Common myeloid progenitor, CD34-positive (primary cell): Measurements from ENCODE around the gene MARCHF3.
"Not testable (repeated sequence)": the region's sequence is repeated elsewhere in the genome, so short reads cannot be mapped to it uniquely, and the experiment has no call there.

Experiments
- CTCF ChIA-PET: fragments of 350-600 bp; sonication (Branson Sonifier 250); formaldehyde crosslinking; loops from one replicate; lab custom pipeline; 2021; ENCODE audit warnings: antibody characterized with exemption; lab: Charles Lee
- POLR2A ChIA-PET: fragments of 350-600 bp; sonication (Branson Sonifier 250); formaldehyde crosslinking; loops from one replicate; lab custom pipeline; 2021; ENCODE audit warnings: antibody characterized with exemption; lab: Charles Lee
- DNase-seq, 3 donors: peaks; one replicate each; pipeline versions ENCODE4 v3.0.0 to v3.0.0-alpha.2; 2013
- H3K27ac ChIP-seq, 2 experiments: 1 replicate in 1 of 2; 2 replicates in 1 of 2; pipeline ENCODE4 v1.7.0; 2013; ENCODE audit warnings: inconsistent platforms in 2 of 2, low read length in 2 of 2, mild to moderate bottlenecking in 2 of 2, low read depth in 1 of 2, moderate library complexity in 1 of 2; ENCODE audit not compliant: severe bottlenecking in 2 of 2, insufficient read depth in 1 of 2, poor library complexity in 1 of 2
- H3K27me3 ChIP-seq, 5 experiments: replicated peaks in 2 of 5; 1 replicate in 3 of 5; 2 replicates in 2 of 5; pipeline versions ENCODE4 v1.6.1 to v1.7.0; 2013; ENCODE audit warnings: low read length in 4 of 5, mild to moderate bottlenecking in 2 of 5, moderate library complexity in 2 of 5, inconsistent platforms in 1 of 5; ENCODE audit not compliant: insufficient read depth in 5 of 5, control insufficient read depth in 4 of 5
- H3K36me3 ChIP-seq, 4 experiments: 1 replicate in 2 of 4; 2 replicates in 2 of 4; pipeline versions ENCODE4 v1.6.1 to v1.7.0; 2013; ENCODE audit warnings: low read length in 3 of 4, control low read depth in 1 of 4, mild to moderate bottlenecking in 1 of 4; ENCODE audit not compliant: control insufficient read depth in 4 of 4, insufficient read depth in 4 of 4
- H3K4me1 ChIP-seq, 4 experiments: 1 replicate in 3 of 4; 2 replicates in 1 of 4; pipeline versions ENCODE4 v1.6.1 to v1.7.1; 2013; ENCODE audit warnings: low read length in 3 of 4, mild to moderate bottlenecking in 3 of 4, control low read depth in 1 of 4, inconsistent platforms in 1 of 4, moderate library complexity in 1 of 4; ENCODE audit not compliant: control insufficient read depth in 4 of 4, insufficient read depth in 4 of 4; ENCODE audit errors: control extremely low read depth in 1 of 4
- H3K4me3 ChIP-seq, 7 experiments: 1 replicate in 4 of 7; 2 replicates in 3 of 7; pipeline versions ENCODE4 v1.5.1 to v1.7.0; 2013; ENCODE audit warnings: mild to moderate bottlenecking in 7 of 7, low read length in 6 of 7, moderate library complexity in 6 of 7, inconsistent platforms in 2 of 7, low read depth in 2 of 7, control low read depth in 1 of 7; ENCODE audit not compliant: insufficient read depth in 4 of 7, control insufficient read depth in 1 of 7; ENCODE audit errors: extremely low read depth in 1 of 7
- H3K9me3 ChIP-seq, 5 experiments: 1 replicate in 4 of 5; 2 replicates in 1 of 5; pipeline versions ENCODE4 v1.6.1 to v1.7.1; 2013; ENCODE audit warnings: low read length in 4 of 5, mild to moderate bottlenecking in 2 of 5, inconsistent platforms in 1 of 5, low read depth in 1 of 5, moderate library complexity in 1 of 5; ENCODE audit not compliant: control insufficient read depth in 4 of 5, insufficient read depth in 2 of 5; ENCODE audit errors: control extremely low read depth in 1 of 5
- WGBS: methylation state at CpG from one replicate; pipeline ENCODE4 v1.1.5; 2013; ENCODE audit not compliant: insufficient coverage; 5-methylcytosine and 5-hydroxymethylcytosine counted together

The MARCHF3 gene

GRCh38 chr5:126948011-126948355, 82.4 kb downstream of the MARCHF3 start:
- H3K4me1 ChIP-seq = peaks cover 0 to 9% (median 0%) of the 10 kb centered on the region in 4 experiments
- H3K27me3 ChIP-seq = no peaks in the 10 kb centered on the region
- ChIA-PET POLR2A (no interaction called here), CTCF (no interaction called here)
- no peaks in the 10 kb centered on the region for H3K9me3 ChIP-seq
- peaks cover 0 to 2% (median under 1%) of the 10 kb centered on the region in 4 experiments for H3K36me3 ChIP-seq
- H3K27ac ChIP-seq = no peak overlapping the region
- no peak overlapping the region for H3K4me3 ChIP-seq
- DNase-seq = no peak
- 100% methylated on average over 3 of the region's 3 CpGs for WGBS

GRCh38 chr5:126947146-126948010, 83.0 kb downstream of the MARCHF3 start:
- Histone ChIP-seq H3K27ac (no peak overlapping the region), H3K9me3 (no peaks in the 10 kb centered on the region), H3K36me3 (peaks cover 0 to 2% (median under 1%) of the 10 kb centered on the region in 4 experiments), H3K27me3 (no peaks in the 10 kb centered on the region), H3K4me3 (no peak overlapping the region), H3K4me1 (peaks cover 0 to 9% (median 0%) of the 10 kb centered on the region in 4 experiments)
- DNase-seq = peak in 1 of 3 donors; percentile 15
- ChIA-PET CTCF (no interaction called here), POLR2A (no interaction called here)
- WGBS = 92% methylated on average over 2 of the region's 5 CpGs

GRCh38 chr5:126942908-126943307, 87.5 kb downstream of the MARCHF3 start:
- POLR2A ChIA-PET, H3K36me3 ChIP-seq, H3K27me3 ChIP-seq, H3K4me3 ChIP-seq, H3K9me3 ChIP-seq, H3K4me1 ChIP-seq, H3K27ac ChIP-seq, DNase-seq: not testable (repeated sequence)
- CTCF ChIA-PET = interaction anchor here (0.7 kb wide), 1 partner anchor 12 kb away, joined by 3 read pairs; no protein-coding TSS in a partner anchor
- WGBS = 97% methylated on average over 3 of the region's 4 CpGs

GRCh38 chr5:126941403-126941802, 89.0 kb downstream of the MARCHF3 start:
- Histone ChIP-seq H3K36me3 (no peaks in the 10 kb centered on the region), H3K27ac (no peak overlapping the region), H3K9me3 (no peaks in the 10 kb centered on the region), H3K4me3 (no peak overlapping the region), H3K27me3 (no peaks in the 10 kb centered on the region), H3K4me1 (peaks cover 0 to 6% (median 1%) of the 10 kb centered on the region in 4 experiments)
- WGBS = 100% methylated on average over 1 of the region's 1 CpG
- DNase-seq = no peak
- ChIA-PET POLR2A (no interaction called here), CTCF (interaction anchor here (0.6 to 0.7 kb wide), 2 partner anchors 76 kb away, joined by 3 read pairs; no protein-coding TSS in a partner anchor)

- WGBS = 98% methylated on average over 5 of the region's 5 CpGs
- peaks cover 0 to 6% (median 1%) of the 10 kb centered on the region in 4 experiments for H3K4me1 ChIP-seq
- ChIA-PET CTCF (no interaction called here), POLR2A (no interaction called here)
- no peaks in the 10 kb centered on the region for H3K36me3 ChIP-seq
- H3K27me3 ChIP-seq = no peaks in the 10 kb centered on the region
- no peaks in the 10 kb centered on the region for H3K9me3 ChIP-seq
- DNase-seq = no peak
- no peak overlapping the region for H3K4me3 ChIP-seq
- no peak overlapping the region for H3K27ac ChIP-seq
Measured at GRCh38 chr5:126939887-126940286, 90.5 kb downstream of the MARCHF3 start.

GRCh38 chr5:126938466-126938865, 91.9 kb downstream of the MARCHF3 start:
- Histone ChIP-seq H3K9me3 (no peaks in the 10 kb centered on the region), H3K36me3 (no peaks in the 10 kb centered on the region), H3K27me3 (no peaks in the 10 kb centered on the region), H3K4me1 (peaks cover 0 to 6% (median 1%) of the 10 kb centered on the region in 4 experiments), H3K4me3 (no peak overlapping the region), H3K27ac (no peak overlapping the region)
- ChIA-PET CTCF (interaction anchor here (0.9 to 1.0 kb wide), 2 partner anchors 13 to 43 kb away, joined by 3 read pairs; no protein-coding TSS in a partner anchor), POLR2A (no interaction called here)
- DNase-seq = no peak

GRCh38 chr5:126937771-126938170, 92.6 kb downstream of the MARCHF3 start:
- CTCF ChIA-PET = interaction anchor here (0.9 to 1.0 kb wide), 2 partner anchors 12 to 44 kb away, joined by 3 read pairs; no protein-coding TSS in a partner anchor
- peaks cover 0 to 6% (median 1%) of the 10 kb centered on the region in 4 experiments for H3K4me1 ChIP-seq
- H3K9me3 ChIP-seq = no peaks in the 10 kb centered on the region
- H3K4me3 ChIP-seq = no peak overlapping the region
- no CpG with 5 or more reads among the region's 2 CpGs for WGBS
- H3K27me3 ChIP-seq = no peaks in the 10 kb centered on the region
- H3K36me3 ChIP-seq = no peaks in the 10 kb centered on the region
- DNase-seq = no peak
- H3K27ac ChIP-seq = no peak overlapping the region
- POLR2A ChIA-PET = no interaction called here
